Activated CD8-positive, alpha-beta memory T cell treated with anti-CD3 and anti-CD28 coated beads, Interleukin-2, amount 50 U/mL, for 24 hours (primary cell): Measurements from ENCODE around the gene MACROD1.

Source experiments
- DNase-seq: peaks from one replicate; pipeline ENCODE4 v3.0.0-alpha.2; 2020; ENCODE audit errors: extremely low read depth

Gene MACROD1

GRCh38 chr11:64036087-64037026 is 129.6 kb downstream of the MACROD1 start:
- no peak for DNase-seq

- DNase-seq = no peak
These were observed 130.3 kb downstream of the MACROD1 start, which contains the start of gene FLRT1 for GRCh38 chr11:64035576-64035975. Gene FLRT1 (plus strand): TSS chr11:64035931. CDS start chr11:64116268, 80,337 bp downstream.

DNA sequence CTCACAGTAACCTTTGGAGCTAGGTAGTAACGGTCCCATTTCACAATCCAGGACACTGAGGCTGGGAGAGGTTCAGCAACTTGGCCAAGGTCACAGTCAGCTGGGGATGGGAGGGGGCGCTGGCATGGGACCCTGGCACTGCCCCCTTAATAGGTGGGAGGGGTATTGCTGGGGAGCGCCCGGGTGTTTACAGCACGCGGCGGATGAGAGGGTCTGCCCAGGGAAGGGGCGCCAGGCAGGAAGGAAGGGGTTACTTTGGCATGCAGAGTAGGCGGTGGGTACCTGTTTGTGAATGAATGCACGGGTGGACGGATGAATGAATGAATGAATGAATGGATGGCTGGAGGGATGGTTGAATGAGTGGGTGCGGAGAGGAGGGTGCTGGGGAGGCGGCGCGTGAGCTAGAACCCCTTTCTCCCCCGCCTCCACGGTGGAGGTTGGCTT is 130.8 kb downstream of the MACROD1 start:
- DNase-seq = no peak

DNA sequence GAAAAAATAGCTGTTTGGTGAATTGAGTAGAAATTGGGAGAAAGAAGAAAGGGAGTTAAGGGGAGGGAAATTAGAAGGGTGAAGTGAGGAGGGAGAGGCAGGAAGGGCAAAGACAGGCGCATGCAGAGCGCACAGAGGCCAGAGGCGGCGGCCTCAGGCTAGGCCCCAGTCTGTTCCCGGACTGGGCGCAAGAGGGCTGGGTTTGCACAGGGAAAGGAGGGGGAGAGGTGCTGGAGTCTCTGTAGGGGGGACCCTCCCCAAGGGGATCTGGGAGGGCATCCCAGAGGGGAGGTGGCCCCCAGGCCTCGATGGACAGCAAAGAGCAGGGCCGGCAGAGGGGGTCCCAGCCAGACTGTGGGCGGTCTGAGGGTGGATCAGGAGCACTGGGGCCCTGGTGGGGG is 131.5 kb downstream of the MACROD1 start:
- DNase-seq = no peak

- DNase-seq = no peak
These were observed 133.9 kb downstream of the MACROD1 start for GRCh38 chr11:64032050-64032449.

- no peak for DNase-seq
These were observed 134.9 kb downstream of the MACROD1 start for GRCh38 chr11:64031001-64031400.

- no peak for DNase-seq
These were observed 136.1 kb downstream of the MACROD1 start for GRCh38 chr11:64029773-64030172.

DNA sequence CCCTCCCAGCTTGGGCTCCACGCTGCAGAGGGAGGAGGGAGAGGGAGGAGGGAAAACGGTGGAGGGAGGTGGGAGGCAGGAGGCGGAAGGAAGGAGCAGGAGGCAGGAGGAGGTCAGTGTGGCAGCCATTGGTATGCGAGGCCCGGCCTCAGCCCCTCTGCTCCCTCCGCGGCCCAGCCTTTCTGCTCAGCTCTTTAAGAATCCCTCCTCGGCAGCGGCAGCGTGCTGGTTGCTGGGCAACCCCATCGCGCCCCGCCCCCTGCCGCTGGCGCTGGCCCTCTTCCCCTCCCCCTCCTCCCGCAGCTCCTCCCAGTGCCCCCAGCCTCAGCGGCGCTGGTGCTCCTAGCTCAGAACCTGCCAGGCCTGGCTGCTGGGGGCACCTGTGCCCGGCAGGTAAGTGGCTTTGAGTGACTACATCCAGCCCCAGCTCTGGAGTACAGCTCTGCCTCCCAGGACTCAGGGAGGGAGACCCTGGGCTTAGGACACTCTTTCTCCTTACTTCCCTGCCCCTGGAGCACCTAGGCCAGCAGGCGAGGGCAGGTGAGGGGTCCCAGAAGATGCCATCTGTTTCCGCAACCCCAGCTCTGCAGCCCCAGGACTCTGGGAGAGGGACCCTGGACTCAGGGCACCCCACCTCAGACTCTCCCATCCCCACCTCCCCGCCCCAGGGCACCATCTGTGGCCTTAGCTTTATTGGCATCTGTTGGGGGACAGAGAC is 137.4 kb downstream of the MACROD1 start:
- no peak for DNase-seq

GRCh38 chr11:64027651-64028397 is 138.1 kb downstream of the MACROD1 start:
- DNase-seq = no peak

DNA sequence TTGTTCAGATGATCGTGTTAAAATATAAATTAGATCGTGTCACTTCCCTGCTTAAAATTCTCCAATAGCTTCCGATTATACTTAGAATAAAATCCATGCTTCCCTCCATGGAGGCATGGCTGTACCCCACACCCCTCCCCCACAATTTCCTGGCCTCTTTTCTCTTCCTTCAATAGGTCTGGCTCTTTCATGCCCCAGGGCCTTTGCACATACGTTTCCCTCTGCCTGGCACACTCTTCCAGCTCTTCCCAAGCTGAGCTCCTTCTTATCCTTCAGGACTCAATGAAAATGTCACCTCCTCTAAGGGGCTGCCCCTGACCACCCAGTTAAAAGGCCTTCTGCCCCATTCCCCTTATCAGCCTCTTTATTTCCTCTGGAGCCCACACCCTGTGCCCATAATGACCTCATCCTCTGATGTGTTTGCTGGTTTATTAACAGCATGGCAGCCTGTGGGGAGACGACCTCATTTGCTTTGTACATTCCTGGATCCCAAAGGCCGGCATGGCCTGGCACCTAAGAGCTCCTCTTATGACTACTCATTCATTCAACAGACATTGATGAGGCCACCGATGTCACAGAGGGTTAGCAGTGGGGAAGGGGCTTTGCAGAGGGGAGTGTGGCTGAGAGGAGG is 139.2 kb downstream of the MACROD1 start:
- DNase-seq = no peak

DNA sequence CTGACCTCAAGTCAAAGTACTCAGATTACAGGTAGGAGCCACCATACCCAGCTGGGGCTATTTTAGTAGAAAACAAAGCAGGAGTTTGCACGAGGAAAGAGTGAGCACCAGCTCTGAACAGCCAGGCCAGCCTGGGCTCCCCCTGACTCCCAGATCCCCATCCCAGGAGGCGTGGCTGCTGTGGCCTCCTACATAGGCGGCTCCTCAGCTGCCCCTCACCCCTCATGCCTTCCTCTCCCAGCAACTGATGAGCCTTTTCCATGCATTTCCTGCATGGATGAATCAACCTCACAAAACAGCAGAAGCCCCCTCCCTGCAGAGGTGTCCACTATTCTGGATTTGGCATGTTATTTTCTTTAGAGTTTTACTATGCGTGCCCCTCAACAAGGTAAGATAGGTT is 140.7 kb downstream of the MACROD1 start:
- DNase-seq = no peak

DNA sequence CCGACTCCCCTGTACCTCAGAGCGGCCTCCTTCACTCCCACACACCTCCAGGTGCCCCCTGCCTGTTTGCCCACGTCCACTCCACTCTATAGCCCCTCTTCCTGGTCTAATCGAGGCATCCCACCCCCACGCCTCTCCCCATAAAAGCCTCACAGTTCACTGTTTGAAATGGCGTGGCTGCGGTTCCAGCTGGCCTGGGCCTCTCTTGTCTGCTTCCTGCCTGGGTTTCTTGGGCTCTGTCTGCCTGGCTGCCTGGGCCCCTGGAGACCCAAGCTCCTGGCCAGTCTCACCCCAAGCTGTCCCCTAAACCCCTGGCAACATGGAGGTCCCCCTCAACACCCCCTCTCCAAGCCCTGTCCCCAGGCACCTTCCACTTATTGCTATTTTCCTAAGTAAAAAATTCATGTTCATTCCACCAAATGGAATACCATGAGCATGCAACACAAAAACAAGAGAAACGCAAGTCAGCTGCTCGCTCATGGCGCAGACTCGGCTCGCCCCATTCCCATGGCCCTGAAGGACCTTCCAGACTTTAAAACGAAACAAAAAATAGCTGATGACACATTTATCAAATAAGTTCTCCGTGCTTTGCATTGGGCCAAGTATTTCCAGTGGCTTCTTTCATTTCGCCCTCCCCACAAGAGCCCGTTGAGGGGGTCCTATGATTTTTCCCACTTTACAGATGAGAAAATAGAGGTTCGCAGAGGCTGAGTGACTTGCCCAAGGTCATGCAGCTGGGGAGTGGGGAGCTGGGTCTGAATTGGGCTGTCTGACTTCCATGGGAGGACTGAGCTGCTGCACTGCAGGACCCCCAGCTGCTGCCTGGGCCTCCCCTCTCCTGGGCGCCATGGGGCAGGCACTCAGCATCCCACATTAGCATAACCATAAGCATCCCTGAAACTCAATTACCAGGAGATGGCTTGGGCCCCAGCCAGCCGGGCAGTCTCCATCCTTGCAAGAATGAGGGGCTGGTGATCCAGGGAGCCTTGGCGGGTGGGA is 141.9 kb downstream of the MACROD1 start:
- no peak for DNase-seq

DNA sequence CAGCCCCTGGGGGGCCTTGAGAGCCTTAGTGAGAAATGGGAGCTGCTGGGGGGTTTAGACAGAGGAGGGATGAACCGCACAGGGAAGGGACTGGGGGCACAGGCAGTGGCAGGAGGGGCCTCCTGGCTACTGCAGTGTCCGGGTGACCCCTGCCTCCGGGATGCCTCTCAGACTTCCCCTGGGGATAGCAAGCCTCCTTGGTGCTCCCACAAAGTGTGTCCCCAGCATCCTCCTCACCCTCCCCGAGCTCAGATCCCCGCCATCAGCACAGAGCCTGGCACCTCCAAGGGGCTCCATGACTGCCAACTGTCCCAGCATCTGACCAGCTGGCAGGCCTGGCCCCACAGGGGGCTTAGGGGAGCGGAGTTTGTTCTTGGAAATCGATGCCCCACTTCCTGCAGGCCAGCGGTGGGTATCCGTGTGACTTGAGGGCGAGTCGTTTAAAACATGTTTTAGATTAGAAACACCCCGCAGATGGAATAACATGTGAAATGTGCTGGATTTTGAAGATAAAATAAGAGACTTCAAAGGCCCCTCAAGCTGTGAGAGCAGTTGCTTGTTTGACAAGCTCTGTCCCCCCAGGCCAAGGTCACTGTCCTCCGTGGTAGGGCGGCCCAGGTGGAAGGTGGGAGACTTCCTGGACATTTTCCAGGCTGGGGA is 143.7 kb downstream of the MACROD1 start:
- DNase-seq = no peak

- no peak for DNase-seq
These were observed 144.2 kb downstream of the MACROD1 start for GRCh38 chr11:64021757-64022093.

- DNase-seq = no peak
These were observed 144.7 kb downstream of the MACROD1 start for GRCh38 chr11:64020976-64021756.

DNA sequence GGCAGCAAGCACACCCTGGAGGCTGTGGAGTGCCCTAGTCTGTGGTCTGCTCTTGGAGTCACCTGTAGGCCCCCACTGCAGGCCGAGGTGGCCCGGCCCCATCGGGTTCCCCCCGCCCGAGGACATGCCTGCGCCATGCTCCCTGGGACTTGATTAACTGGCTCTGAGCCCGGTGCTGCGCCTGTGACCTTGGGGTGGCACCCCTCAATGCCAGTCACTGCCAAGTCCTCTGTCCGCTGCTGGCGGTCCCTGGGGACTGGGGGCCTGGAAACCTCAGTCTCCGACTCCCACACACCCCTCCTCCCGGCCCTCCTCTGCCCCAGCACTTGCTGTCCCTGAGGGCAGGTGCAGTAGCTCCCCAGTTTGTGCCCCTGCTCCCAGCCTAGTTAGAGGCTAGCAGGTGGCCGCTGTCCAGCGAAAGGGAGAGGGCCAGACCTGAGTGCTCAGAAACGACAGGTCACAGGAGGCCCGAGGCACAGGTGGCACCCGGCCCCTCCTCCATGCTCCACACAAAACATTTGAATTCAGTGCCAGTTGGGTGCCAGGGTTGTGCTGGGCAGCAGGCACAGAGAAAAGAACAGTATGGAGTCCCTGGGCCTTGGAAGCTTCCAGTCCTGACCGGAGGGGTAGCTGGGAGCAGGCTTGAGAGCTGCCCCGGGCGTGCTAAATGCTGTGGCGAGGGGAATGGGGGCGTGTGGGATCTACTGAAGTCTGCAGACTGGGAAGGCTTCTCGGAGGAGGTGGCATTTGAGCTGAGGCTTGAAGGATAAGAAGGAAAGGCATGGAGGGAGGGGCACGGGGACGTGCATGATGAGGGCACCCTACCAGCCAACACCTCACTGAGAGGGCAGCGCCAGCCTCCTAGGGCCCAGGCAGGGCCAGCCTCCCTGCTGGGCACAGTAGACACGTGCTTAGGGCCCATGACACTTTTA is 146.5 kb downstream of the MACROD1 start:
- no peak for DNase-seq

- DNase-seq = no peak
These were observed 147.6 kb downstream of the MACROD1 start for GRCh38 chr11:64018310-64018709.

GRCh38 chr11:64017945-64018224 is 148.0 kb downstream of the MACROD1 start:
- DNase-seq = no peak
